MM.1S (cell line): ENCODE measurements around the gene IPO5.

ENCODE experiments used
- EZH2phosphoT487 ChIP-seq: fragments of 300-600 bp; sonication (generic); IDR thresholded peaks from 2 replicates; pipeline ENCODE4 v1.6.1; 2018; ENCODE audit warnings: antibody characterized with exemption, low read length
- TF ChIP-seq, protein P1 (sequence below): fragments of 300-600 bp; sonication (generic); IDR thresholded peaks from 2 replicates; pipeline ENCODE4 v1.5.1; 2016; ENCODE audit warnings: antibody characterized with exemption, low read length, mixed read lengths

DNA sequence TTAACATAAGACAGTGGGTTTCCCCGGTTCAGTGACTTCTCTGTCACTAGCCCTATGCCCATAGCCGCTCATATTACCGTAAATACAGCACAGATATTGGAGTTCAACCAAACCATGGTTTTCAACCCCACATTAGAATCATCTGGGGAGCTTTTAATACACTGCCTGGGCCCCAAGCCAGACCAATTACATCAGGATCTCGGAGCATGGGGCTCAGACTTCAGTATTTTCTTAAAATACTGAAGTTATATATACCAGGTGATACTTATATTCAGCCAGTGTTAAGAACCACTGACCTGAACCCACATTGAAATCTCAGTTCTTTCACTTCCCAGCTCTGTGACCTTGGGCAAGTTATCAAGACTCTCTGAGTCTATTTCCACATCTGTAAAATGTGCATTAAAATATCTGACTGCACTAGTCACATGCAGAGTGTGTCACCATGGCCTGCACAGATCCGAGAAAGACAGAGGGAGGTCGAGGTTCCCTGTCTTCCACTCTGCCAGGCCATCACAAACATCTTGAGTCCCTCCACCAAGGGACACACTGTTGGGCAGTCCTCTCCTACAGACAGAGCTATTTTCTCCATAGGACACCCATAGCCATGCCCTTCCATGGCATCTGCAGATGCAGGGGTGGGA lies 32.2 kb upstream of the IPO5 start:
- TF ChIP-seq, protein P1, sequence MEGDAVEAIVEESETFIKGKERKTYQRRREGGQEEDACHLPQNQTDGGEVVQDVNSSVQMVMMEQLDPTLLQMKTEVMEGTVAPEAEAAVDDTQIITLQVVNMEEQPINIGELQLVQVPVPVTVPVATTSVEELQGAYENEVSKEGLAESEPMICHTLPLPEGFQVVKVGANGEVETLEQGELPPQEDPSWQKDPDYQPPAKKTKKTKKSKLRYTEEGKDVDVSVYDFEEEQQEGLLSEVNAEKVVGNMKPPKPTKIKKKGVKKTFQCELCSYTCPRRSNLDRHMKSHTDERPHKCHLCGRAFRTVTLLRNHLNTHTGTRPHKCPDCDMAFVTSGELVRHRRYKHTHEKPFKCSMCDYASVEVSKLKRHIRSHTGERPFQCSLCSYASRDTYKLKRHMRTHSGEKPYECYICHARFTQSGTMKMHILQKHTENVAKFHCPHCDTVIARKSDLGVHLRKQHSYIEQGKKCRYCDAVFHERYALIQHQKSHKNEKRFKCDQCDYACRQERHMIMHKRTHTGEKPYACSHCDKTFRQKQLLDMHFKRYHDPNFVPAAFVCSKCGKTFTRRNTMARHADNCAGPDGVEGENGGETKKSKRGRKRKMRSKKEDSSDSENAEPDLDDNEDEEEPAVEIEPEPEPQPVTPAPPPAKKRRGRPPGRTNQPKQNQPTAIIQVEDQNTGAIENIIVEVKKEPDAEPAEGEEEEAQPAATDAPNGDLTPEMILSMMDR, result no peak
- no peak for TF ChIP-seq EZH2phosphoT487
